HG02885 (cell line): ENCODE data around the gene SAPCD2.
"Not testable (repeated sequence)": the region's sequence is repeated elsewhere in the genome, so short reads cannot be mapped to it uniquely, and the experiment has no call there.

Experiments used
- ATAC-seq: cut with Tn5 transposase; IDR thresholded peaks from one replicate; pipeline ENCODE4 v1.9.1; 2021; ENCODE audit warnings: mild to moderate bottlenecking; ENCODE audit not compliant: unreplicated experiment, poor library complexity

SAPCD2 gene

DNA sequence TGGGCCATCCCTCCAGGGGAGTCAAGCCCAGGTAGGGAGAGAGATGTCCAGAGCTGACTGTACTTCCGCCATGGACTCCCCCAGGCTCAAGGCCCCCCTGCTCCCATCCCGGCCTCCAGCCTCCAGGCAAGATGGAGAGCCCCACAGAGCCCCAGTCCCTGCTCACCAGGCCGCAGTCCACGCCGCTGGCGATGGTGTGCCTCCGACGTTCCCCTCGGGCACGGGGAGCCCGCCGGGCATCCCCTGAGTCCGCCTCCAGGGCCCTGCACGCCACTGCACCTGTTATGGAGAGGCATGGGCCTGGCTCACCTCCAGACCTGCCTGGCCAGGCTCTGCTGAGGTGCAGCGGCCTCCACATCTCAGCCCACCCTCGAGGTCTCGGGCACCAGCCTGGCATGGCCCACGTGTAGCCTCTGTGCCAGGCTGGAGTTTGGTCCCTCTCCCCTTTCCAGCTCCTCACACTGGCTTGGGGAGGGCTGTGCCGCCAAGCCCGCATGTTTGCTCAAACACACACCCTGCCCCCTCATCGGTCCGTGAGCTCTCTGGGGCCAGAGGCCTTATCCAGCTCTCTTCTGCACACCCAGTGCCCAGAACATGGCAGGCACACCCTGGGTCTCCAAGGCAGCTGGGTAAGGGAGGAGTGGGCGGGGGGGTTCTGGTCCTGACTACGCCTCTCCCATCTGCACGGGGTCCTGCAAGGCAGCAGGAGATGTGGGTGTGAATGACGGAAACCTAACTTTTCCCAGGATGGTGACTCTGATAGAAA lies 4.1 kb downstream of the SAPCD2 start:
- ATAC-seq, result no peak

DNA sequence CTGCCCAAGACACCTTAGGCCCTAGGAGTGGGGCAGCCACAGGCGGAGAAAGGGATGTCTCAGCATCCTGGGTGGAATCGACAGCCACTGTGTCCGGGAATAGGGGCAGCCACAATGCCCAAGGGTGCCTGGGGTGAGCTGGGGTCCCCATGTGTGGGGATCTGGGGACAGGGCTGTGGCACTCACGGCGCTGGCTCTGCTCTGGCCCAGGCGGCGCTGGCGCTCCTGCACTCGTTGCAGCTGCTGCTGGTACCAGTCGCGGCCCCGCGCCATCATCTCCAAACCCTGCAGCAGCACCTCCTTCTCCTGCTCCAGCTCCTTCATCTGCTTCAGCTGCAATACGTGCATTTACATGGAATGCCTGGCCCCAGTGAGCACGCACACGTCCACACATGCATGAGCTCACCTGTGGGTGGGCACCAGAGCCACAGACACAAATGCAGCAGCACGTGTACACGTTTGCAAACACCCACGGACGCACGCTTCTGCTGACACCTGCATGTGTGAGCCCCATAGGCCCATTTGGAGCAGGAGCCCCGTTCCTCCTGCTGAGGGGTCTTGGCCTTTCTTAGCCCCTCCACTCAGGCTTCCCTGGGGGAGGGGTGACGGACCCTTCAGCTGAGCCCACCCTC lies 4.9 kb downstream of the SAPCD2 start:
- no peak for ATAC-seq

DNA sequence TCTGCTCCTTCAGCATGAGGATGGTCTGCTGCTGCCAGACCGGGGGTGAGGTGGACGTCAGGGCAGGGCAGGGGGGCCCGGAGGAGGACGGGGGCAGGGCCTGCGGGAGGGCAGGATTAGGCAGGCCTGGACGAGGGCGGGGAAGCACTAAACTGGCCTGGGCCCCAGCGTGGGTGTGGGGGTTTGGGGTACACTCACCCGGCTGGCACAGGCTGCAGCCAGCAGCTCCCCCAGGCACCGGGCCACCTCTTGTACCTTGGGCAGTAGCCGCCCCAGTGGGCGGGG lies 5.5 kb downstream of the SAPCD2 start:
- ATAC-seq, result no peak

- no peak for ATAC-seq
These were observed 6.1 kb downstream of the SAPCD2 start for GRCh38 chr9:137064027-137064879.

GRCh38 chr9:137063311-137064026 lies 6.9 kb downstream of the SAPCD2 start:
- no peak for ATAC-seq

- not testable (repeated sequence) for ATAC-seq
These were observed 7.6 kb downstream of the SAPCD2 start for GRCh38 chr9:137062798-137063197.

DNA sequence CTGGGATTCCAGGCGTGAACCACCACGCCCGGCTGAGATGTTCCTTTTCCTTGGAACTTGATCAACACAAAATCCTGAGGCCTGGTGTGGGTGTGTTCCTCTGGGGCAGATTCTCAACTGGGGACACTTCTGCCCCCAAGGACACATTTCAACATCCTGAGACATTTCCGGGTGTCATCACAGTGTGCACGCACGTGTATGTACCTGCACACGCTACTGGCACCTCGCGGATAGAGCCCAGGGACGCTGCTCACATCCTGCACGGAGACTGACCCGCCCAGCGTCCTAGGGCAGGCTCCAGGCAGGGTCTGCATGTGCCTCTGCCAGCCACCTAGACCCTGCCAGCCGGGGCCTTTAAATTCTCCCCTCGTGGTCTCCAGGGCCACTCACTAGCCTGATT lies 8.0 kb downstream of the SAPCD2 start:
- ATAC-seq, result no peak

GRCh38 chr9:137058521-137059234 lies 11.7 kb downstream of the SAPCD2 start:
- ATAC-seq, result no peak

DNA sequence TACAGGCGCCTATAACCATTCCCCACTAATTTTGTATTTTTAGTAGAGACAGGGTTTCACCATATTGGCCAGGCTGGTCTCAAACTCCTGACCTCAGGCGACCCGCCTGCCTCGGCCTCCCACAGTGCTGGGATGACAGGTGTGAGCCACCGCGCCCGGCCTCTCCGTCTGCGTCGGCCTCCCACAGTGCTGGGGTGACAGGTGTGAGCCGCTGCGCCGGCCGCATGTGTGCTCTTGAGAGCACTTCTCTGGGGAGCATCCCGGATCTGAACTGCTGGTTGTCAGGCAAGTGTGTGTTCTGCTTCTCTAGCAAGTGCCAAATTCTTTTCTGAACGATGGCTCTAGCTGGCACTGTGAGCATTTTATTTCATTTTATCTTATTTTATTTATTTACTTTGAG lies 12.8 kb downstream of the SAPCD2 start:
- ATAC-seq, result no peak

- ATAC-seq, result no peak
These were observed 13.5 kb downstream of the SAPCD2 start for GRCh38 chr9:137056739-137057415.

GRCh38 chr9:137055385-137056364 lies 14.7 kb downstream of the SAPCD2 start:
- ATAC-seq, result no peak

- ATAC-seq, result no peak
These were observed 15.4 kb downstream of the SAPCD2 start for GRCh38 chr9:137054932-137055384.

GRCh38 chr9:137053944-137054931 lies 16.1 kb downstream of the SAPCD2 start, which contains the start of gene ENTPD2:
Gene ENTPD2, minus strand, starts transcription at chr9:137054061. Its CDS starts 64 bp downstream, at chr9:137053997.
- no peak for ATAC-seq

DNA sequence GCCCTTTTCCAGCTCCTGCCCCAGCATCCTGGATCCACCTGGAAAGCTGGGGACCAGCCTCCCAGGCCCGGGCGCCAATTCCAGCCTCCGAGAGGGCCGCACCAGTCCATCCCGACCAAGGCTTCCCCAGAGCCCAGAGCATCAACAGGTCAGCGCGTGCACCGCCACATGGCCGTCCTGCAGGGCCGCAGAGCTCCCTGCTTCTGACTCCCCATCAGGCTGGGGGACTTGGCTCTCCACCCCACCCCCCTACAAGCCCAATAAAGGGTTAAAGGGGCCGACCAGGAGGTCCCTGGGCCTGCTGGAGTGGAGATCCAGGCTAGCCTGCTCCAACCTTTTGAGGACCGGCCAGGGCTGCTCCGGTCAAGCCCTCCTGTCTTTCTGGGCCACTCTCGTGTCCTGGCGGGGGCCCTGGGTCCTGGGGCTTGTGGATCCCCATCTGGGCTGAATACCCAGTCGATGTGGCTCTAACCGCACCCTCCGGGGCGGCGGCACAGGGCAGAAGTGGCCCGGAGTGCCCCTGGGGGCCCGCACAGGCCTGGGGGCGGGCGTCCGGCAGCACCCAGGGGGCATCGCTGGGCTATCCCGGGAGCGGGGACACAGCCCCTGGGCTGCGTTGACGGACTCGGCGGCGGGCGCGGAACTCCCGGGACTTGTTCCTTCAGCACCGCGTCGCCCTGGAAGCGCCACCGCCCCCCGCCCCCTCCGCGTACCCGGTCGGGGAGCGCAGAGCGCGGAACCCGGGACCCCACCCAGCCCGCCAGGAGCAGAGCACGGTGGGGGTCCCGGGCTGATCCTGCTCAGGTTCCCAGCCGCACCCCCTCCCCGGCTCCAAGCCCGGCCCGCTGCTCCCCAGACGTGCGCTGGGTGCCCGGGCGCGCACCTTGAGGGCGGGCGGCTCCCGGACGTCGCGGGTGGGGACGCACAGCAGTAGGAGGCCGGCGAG lies 17.1 kb downstream of the SAPCD2 start:
- ATAC-seq, result no peak

GRCh38 chr9:137052293-137052692 lies 18.1 kb downstream of the SAPCD2 start:
- ATAC-seq, result no peak

GRCh38 chr9:137051145-137051724 lies 19.1 kb downstream of the SAPCD2 start:
- ATAC-seq, result no peak
